Neural cell (in vitro differentiated cells): ENCODE results near the gene ZFPM1. TPM values are rescaled to one million over a fixed set of nuclear protein-coding genes. Genes with fewer than 3 reads are reported as not detected.

Experiments used
- H2AFZ ChIP-seq: fragments of 200-600, 300-800 bp; sonication (generic), shearing (Covaris generic); 2 replicates; pipeline ENCODE4 v1.6.0; 2014; ENCODE audit warnings: low read depth, mild to moderate bottlenecking, antibody characterized with exemption, low read length, moderate library complexity
- H3F3A ChIP-seq: fragments of 200-600 bp; shearing (Covaris generic); 2 replicates; pipeline ENCODE4 v1.6.1; 2016; ENCODE audit warnings: mild to moderate bottlenecking, moderate library complexity, mixed read lengths, antibody characterized with exemption, low read length; ENCODE audit not compliant: insufficient read depth, poor library complexity, severe bottlenecking
- H3K27ac ChIP-seq: fragments of 200-600, 300-800 bp; sonication (generic), shearing (Covaris generic); 2 replicates; pipeline ENCODE4 v1.5.1; 2014; ENCODE audit warnings: mild to moderate bottlenecking, low read length, moderate library complexity
- H3K27me3 ChIP-seq: fragments of 300-800, 200-600 bp; sonication (generic), shearing (Covaris generic); 2 replicates; pipeline ENCODE4 v1.6.0; 2014; ENCODE audit warnings: mild to moderate bottlenecking, low read depth, low read length, moderate library complexity; ENCODE audit not compliant: insufficient read depth
- H3K36me3 ChIP-seq: fragments of 300-800, 200-600 bp; sonication (generic), shearing (Covaris generic); 2 replicates; pipeline ENCODE4 v1.5.1; 2014; ENCODE audit warnings: mild to moderate bottlenecking, antibody characterized with exemption, low read length, moderate library complexity; ENCODE audit not compliant: insufficient read depth
- H3K4me2 ChIP-seq: fragments of 300-800, 200-600 bp; sonication (generic), shearing (Covaris generic); 2 replicates; pipeline ENCODE4 v1.6.0; 2014; ENCODE audit warnings: mild to moderate bottlenecking, low read length
- H3K4me3 ChIP-seq: fragments of 300-800, 200-600 bp; sonication (generic), shearing (Covaris generic); 2 replicates; pipeline ENCODE4 v1.5.1; 2014; ENCODE audit warnings: mild to moderate bottlenecking, low read length, moderate library complexity
- H3K79me2 ChIP-seq: fragments of 200-600 bp; shearing (Covaris generic); replicated peaks from 2 replicates; pipeline ENCODE4 v1.6.0; 2014; ENCODE audit warnings: mild to moderate bottlenecking, low read length, moderate library complexity; ENCODE audit not compliant: insufficient read depth
- H3K9ac ChIP-seq: fragments of 300-800, 200-600 bp; sonication (generic), shearing (Covaris generic); 2 replicates; pipeline ENCODE4 v1.6.1; 2016; ENCODE audit warnings: mild to moderate bottlenecking, low read length, mixed read lengths
- H3K9me2 ChIP-seq: fragments of 200-600 bp; shearing (Covaris generic); 2 replicates; pipeline ENCODE4 v1.6.1; 2016; ENCODE audit warnings: mild to moderate bottlenecking, low read length, mixed read lengths; ENCODE audit not compliant: insufficient read depth
- H3K9me3 ChIP-seq: fragments of 200-600, 300-800 bp; sonication (generic), shearing (Covaris generic); 2 replicates; pipeline ENCODE4 v1.6.1; 2016; ENCODE audit warnings: mild to moderate bottlenecking, mixed run types, low read length, moderate library complexity, mixed read lengths
- H4K20me1 ChIP-seq: fragments of 200-600 bp; shearing (Covaris generic); 2 replicates; pipeline ENCODE4 v1.6.1; 2016; ENCODE audit warnings: mild to moderate bottlenecking, mixed run types; ENCODE audit not compliant: insufficient read depth
- CTCF ChIP-seq: fragments of 450-650 bp; IDR thresholded peaks from 2 replicates; pipeline ENCODE4 v1.5.1; 2014; ENCODE audit warnings: antibody characterized with exemption, mild to moderate bottlenecking, moderate library complexity; ENCODE audit not compliant: poor library complexity, severe bottlenecking
- EP300 ChIP-seq: fragments of 450-650 bp; conservative IDR thresholded peaks from 2 replicates; pipeline ENCODE4 v1.6.1; 2014; ENCODE audit warnings: antibody characterized with exemption, mild to moderate bottlenecking, moderate library complexity; ENCODE audit not compliant: poor library complexity, severe bottlenecking
- EZH2 ChIP-seq: fragments of 200-600, 300-800 bp; shearing (Covaris generic), sonication (generic); IDR thresholded peaks from 2 replicates; pipeline ENCODE4 v1.6.1; 2014; ENCODE audit warnings: antibody characterized with exemption, low read length, borderline replicate concordance, mild to moderate bottlenecking; ENCODE audit not compliant: insufficient read depth, poor library complexity, severe bottlenecking
- MXI1 ChIP-seq: fragments of 450-650 bp; conservative IDR thresholded peaks from 2 replicates; pipeline ENCODE4 v1.6.1; 2014; ENCODE audit warnings: antibody characterized with exemption, mild to moderate bottlenecking; ENCODE audit not compliant: poor library complexity, severe bottlenecking
- POLR2AphosphoS5 ChIP-seq: IDR thresholded peaks from 2 replicates; pipeline ENCODE4 v1.6.1; 2012
- RAD21 ChIP-seq: fragments of 450-650 bp; conservative IDR thresholded peaks from 2 replicates; pipeline ENCODE4 v1.6.1; 2014; ENCODE audit warnings: antibody characterized with exemption, mild to moderate bottlenecking, moderate library complexity
- REST ChIP-seq: IDR thresholded peaks from 2 replicates; pipeline ENCODE4 v1.6.1; 2012; ENCODE audit warnings: borderline replicate concordance
- SMC3 ChIP-seq: fragments of 450-650 bp; conservative IDR thresholded peaks from 2 replicates; pipeline ENCODE4 v1.6.1; 2014; ENCODE audit warnings: antibody characterized with exemption, mild to moderate bottlenecking, moderate library complexity; ENCODE audit not compliant: poor library complexity
- TAF1 ChIP-seq: IDR thresholded peaks from 2 replicates; pipeline ENCODE4 v1.6.1; 2012; ENCODE audit warnings: low read depth
- polyA plus RNA-seq: library from polyadenylated mRNA; depleted of rRNA; stranded (reverse); fragments of >200 nt; gene quantifications from 2 replicates; pipeline ENCODE4 v1.2.3, GENCODE V29; 2014

ZFPM1 gene
- polyA plus RNA-seq, 1 donor from 2014 or later, result 0.41 TPM

GRCh38 chr16:88514070-88514469, 61.0 kb downstream of the ZFPM1 start:
- H3K79me2 ChIP-seq, result no peaks in the 10 kb centered on the region
- H3K4me2 ChIP-seq, result no peak overlapping the region
- H3K27ac ChIP-seq, result no peak overlapping the region
- H3K9me3 ChIP-seq, result no peaks in the 10 kb centered on the region
- TF ChIP-seq RAD21, result no peak
- no peaks in the 10 kb centered on the region for H3K36me3 ChIP-seq
- H3K4me3 ChIP-seq, result no peak overlapping the region
- no peak overlapping the region for H2AFZ ChIP-seq
- H3K9me2 ChIP-seq, result no peaks in the 10 kb centered on the region
- H3F3A ChIP-seq, result no peaks in the 10 kb centered on the region
- no peaks in the 10 kb centered on the region for H4K20me1 ChIP-seq
- no peak overlapping the region for H3K9ac ChIP-seq
- no peaks in the 10 kb centered on the region for H3K27me3 ChIP-seq

- H3K79me2 ChIP-seq, result no peaks in the 10 kb centered on the region
- no peaks in the 10 kb centered on the region for H3K36me3 ChIP-seq
- H3F3A ChIP-seq, result no peaks in the 10 kb centered on the region
- no peak overlapping the region for H2AFZ ChIP-seq
- no peaks in the 10 kb centered on the region for H4K20me1 ChIP-seq
- no peaks in the 10 kb centered on the region for H3K9me2 ChIP-seq
- H3K27me3 ChIP-seq, result no peaks in the 10 kb centered on the region
- no peak for TF ChIP-seq REST
- TF ChIP-seq EP300, result no peak
- TF ChIP-seq CTCF, result no peak
- TF ChIP-seq POLR2AphosphoS5, result no peak
- TF ChIP-seq SMC3, result no peak
- no peak for TF ChIP-seq TAF1
- no peak for TF ChIP-seq RAD21
- TF ChIP-seq EZH2, result no peak
- TF ChIP-seq MXI1, result no peak
- no peak overlapping the region for H3K4me2 ChIP-seq
- H3K27ac ChIP-seq, result no peak overlapping the region
- H3K4me3 ChIP-seq, result no peak overlapping the region
- no peaks in the 10 kb centered on the region for H3K9me3 ChIP-seq
- H3K9ac ChIP-seq, result no peak overlapping the region
Measured at GRCh38 chr16:88514526-88515232, 61.6 kb downstream of the ZFPM1 start.
